B cell (primary cell): ENCODE data around the gene MPND. TPM values are rescaled to one million over a fixed set of nuclear protein-coding genes. Genes with fewer than 3 reads are reported as not detected.

Experiments used
- ATAC-seq: fragments of 200-7000 bp; cut with Tn5 transposase; one replicate; pipeline ENCODE4 v1.10.0; 2021; ENCODE audit warnings: low read depth, mild to moderate bottlenecking, moderate number of reproducible peaks, moderate library complexity
- CTCF ChIA-PET: fragments of 350-600 bp; sonication (Branson Sonifier 250); formaldehyde crosslinking; loops from one replicate; lab custom pipeline; 2021; ENCODE audit warnings: antibody characterized with exemption, inconsistent platforms; lab: Charles Lee
- POLR2A ChIA-PET: fragments of 350-600 bp; sonication (Branson Sonifier 250); formaldehyde crosslinking; loops from one replicate; lab custom pipeline; 2021; ENCODE audit warnings: antibody characterized with exemption; lab: Charles Lee
- DNase-seq: peaks from one replicate; pipeline ENCODE4 v3.0.0; 2013
- H2AFZ ChIP-seq: 2 replicates; pipeline ENCODE4 v1.6.1; 2012; ENCODE audit warnings: mild to moderate bottlenecking, low read depth, low read length; ENCODE audit not compliant: insufficient read depth, poor library complexity, severe bottlenecking
- H3K27ac ChIP-seq, 2 donors: 1 replicate in 1 of 2; 2 replicates in 1 of 2; pipeline ENCODE4 v1.5.1; 2012 to 2013; ENCODE audit warnings: low read length in 2 of 2, mild to moderate bottlenecking in 2 of 2, moderate library complexity in 1 of 2
- H3K27me3 ChIP-seq, 4 experiments: fragments of 200-600 bp in 1 of 4; sonication (generic) in 1 of 4; replicated peaks in 1 of 4; 1 replicate in 2 of 4; 2 replicates in 2 of 4; pipeline versions ENCODE4 v1.6.1 to v1.7.0; 2013 to 2016; ENCODE audit warnings: low read length in 3 of 4, mild to moderate bottlenecking in 2 of 4, mixed read lengths in 1 of 4, moderate library complexity in 1 of 4; ENCODE audit not compliant: insufficient read depth in 4 of 4, control insufficient read depth in 3 of 4; ENCODE audit errors: control extremely low read depth in 1 of 4
- H3K36me3 ChIP-seq, 2 experiments: replicated peaks in 1 of 2; 1 replicate in 1 of 2; 2 replicates in 1 of 2; pipeline versions ENCODE4 v1.6.1 to v1.7.1; 2013; ENCODE audit warnings: low read length in 1 of 2; ENCODE audit not compliant: insufficient read depth in 2 of 2, control insufficient read depth in 1 of 2; ENCODE audit errors: control extremely low read depth in 1 of 2, extremely low read depth in 1 of 2
- H3K4me1 ChIP-seq, 2 donors: fragments of 200-600 bp in 1 of 2; sonication (generic) in 1 of 2; 1 replicate in 1 of 2; 2 replicates in 1 of 2; pipeline versions ENCODE4 v1.5.1 to v1.6.1; 2013 to 2017; ENCODE audit warnings: low read length in 2 of 2; ENCODE audit not compliant: control insufficient read depth in 2 of 2, insufficient read depth in 2 of 2
- H3K4me2 ChIP-seq: replicated peaks from 2 replicates; pipeline ENCODE3; 2012; ENCODE audit warnings: mild to moderate bottlenecking, low read depth, low read length; ENCODE audit not compliant: poor library complexity, severe bottlenecking
- H3K4me3 ChIP-seq, 5 experiments: fragments of 200-600 bp in 1 of 5; sonication (generic) in 1 of 5; 1 replicate in 3 of 5; 2 replicates in 2 of 5; pipeline versions ENCODE4 v1.5.1 to v1.7.0; 2011 to 2016; ENCODE audit warnings: low read length in 4 of 5, mild to moderate bottlenecking in 4 of 5, low read depth in 2 of 5, control low read depth in 1 of 5, moderate library complexity in 1 of 5; ENCODE audit not compliant: insufficient read depth in 1 of 5; ENCODE audit errors: control extremely low read depth in 1 of 5, extremely low read depth in 1 of 5
- H3K79me2 ChIP-seq: fragments of 200-600 bp; sonication (generic); one replicate; pipeline ENCODE4 v1.6.0; 2016; ENCODE audit warnings: low read length; ENCODE audit not compliant: control insufficient read depth, insufficient read depth
- H3K9ac ChIP-seq: fragments of 200-600 bp; sonication (generic); 2 replicates; pipeline ENCODE4 v1.6.1; 2017; ENCODE audit warnings: mild to moderate bottlenecking, low read length, moderate library complexity
- H3K9me3 ChIP-seq, 3 donors: one replicate each; pipeline versions ENCODE4 v1.6.1 to v1.7.1; 2013; ENCODE audit warnings: low read length in 2 of 3; ENCODE audit not compliant: control insufficient read depth in 2 of 3, insufficient read depth in 1 of 3; ENCODE audit errors: control extremely low read depth in 1 of 3
- H4K20me1 ChIP-seq: 2 replicates; pipeline ENCODE4 v1.6.0; 2012; ENCODE audit warnings: mild to moderate bottlenecking, low read length; ENCODE audit not compliant: insufficient read depth, control insufficient read depth, poor library complexity, severe bottlenecking
- H3K27ac Mint-ChIP-seq: one replicate; pipeline ENCODE4 v1.8.0; 2021; ENCODE audit warnings: mixed read lengths
- H3K27me3 Mint-ChIP-seq: one replicate; pipeline ENCODE4 v1.8.0; 2021; ENCODE audit warnings: mixed read lengths
- H3K4me1 Mint-ChIP-seq: one replicate; pipeline ENCODE4 v1.8.0; 2021; ENCODE audit warnings: mixed read lengths
- H3K4me3 Mint-ChIP-seq: one replicate; pipeline ENCODE4 v1.8.0; 2021; ENCODE audit warnings: mixed read lengths
- H3K9me3 Mint-ChIP-seq: one replicate; pipeline ENCODE4 v1.8.0; 2022; ENCODE audit warnings: mixed read lengths; ENCODE audit not compliant: insufficient read depth
- CTCF ChIP-seq: fragments of 200-600 bp; IDR thresholded peaks from one replicate; pipeline ENCODE4 v1.8.0; 2022; ENCODE audit warnings: antibody characterized with exemption, mild to moderate bottlenecking
- EZH2 ChIP-seq: IDR thresholded peaks from 2 replicates; pipeline ENCODE4 v1.6.1; 2012; ENCODE audit warnings: borderline replicate concordance, low read depth, mild to moderate bottlenecking, moderate library complexity, low read length; ENCODE audit not compliant: insufficient read depth, poor library complexity, severe bottlenecking
- WGBS: methylation state at CpG from one replicate; pipeline ENCODE4 v1.1.5; 2013; ENCODE audit warnings: missing lambda C conversion rate; ENCODE audit not compliant: insufficient coverage; 5-methylcytosine and 5-hydroxymethylcytosine counted together
- intact Hi-C: fragments of 100-400 bp; cut with micrococcal nuclease; formaldehyde crosslinking; loops from one replicate; pipeline ENCODE4 v1.10.0; 2022
- polyA plus RNA-seq: library from polyadenylated mRNA; depleted of rRNA; stranded (reverse); fragments of >200 nt; gene quantifications from 2 replicates; pipeline ENCODE4 v1.2.3, GENCODE V29; 2012
- total RNA-seq, 2 donors: library from RNA; stranded (reverse); fragments of 120-200 nt in 1 of 2; gene quantifications; 1 replicate in 1 of 2; 2 replicates in 1 of 2; pipeline versions ENCODE4 v1.2.3 to v1.2.4, GENCODE V29; 2013 to 2022

The MPND gene
- total and polyA plus RNA-seq, 2 donors (not counting 1 experiment from before 2014, with no cell fraction given): 14.5 to 25.6 TPM

- H3K27me3 ChIP-seq: no peaks in the 10 kb centered on the region
- peak overlapping the region; percentile 92 for H3K4me3 Mint-ChIP-seq
- H2AFZ ChIP-seq: no peak overlapping the region
- H3K27me3 Mint-ChIP-seq: no peaks in the 10 kb centered on the region
- H3K4me2 ChIP-seq: peak overlapping the region; percentile 78
- H3K27ac ChIP-seq: peak overlapping the region; percentile 75 to 81
- peaks cover 0 to 7% (median 0%) of the 10 kb centered on the region in 3 donors for H3K9me3 ChIP-seq
- ChIA-PET CTCF (interaction anchor here (1.0 to 2.2 kb wide), 3 partner anchors 9 to 23 kb away, joined by 3 to 8 read pairs (median 4); partner anchors contain the start of gene CHAF1A), POLR2A (interaction anchor here (1.0 kb wide), 1 partner anchor 16 kb away, joined by 3 read pairs; no protein-coding TSS in a partner anchor)
- no peak for TF ChIP-seq CTCF
- no peak for TF ChIP-seq EZH2
- peaks cover 0 to 6% of the 10 kb centered on the region in 2 experiments for H3K36me3 ChIP-seq
- DNase-seq: peak; percentile 26
- H3K9ac ChIP-seq: peak overlapping the region; percentile 45
- H4K20me1 ChIP-seq: peaks cover 44% of the 10 kb centered on the region
- peaks cover 91% of the 10 kb centered on the region for H3K79me2 ChIP-seq
- no peaks in the 10 kb centered on the region for H3K9me3 Mint-ChIP-seq
- intact Hi-C loops: loop anchor here (2.0 to 5.0 kb wide), 2 partner anchors 16 to 78 kb away; partner anchors contain the start of gene UBXN6
- H3K4me1 ChIP-seq: peaks cover 77 to 82% of the 10 kb centered on the region in 2 donors
- peak overlapping the region in 2 of 5 experiments; percentile 27 to 44 for H3K4me3 ChIP-seq
- WGBS: 64% methylated on average over 11 of the region's 11 CpGs
- H3K4me1 Mint-ChIP-seq: peaks cover 83% of the 10 kb centered on the region
- H3K27ac Mint-ChIP-seq: peak overlapping the region; percentile 97
- ATAC-seq: no peak
Observed at GRCh38 chr19:4378886-4379285, 35.5 kb downstream of the MPND start.
